Measurements from ENCODE around the gene PPA1.
"Not testable (repeated sequence)": the region's sequence is repeated elsewhere in the genome, so short reads cannot be mapped to it uniquely, and the experiment has no call there.

Gene PPA1

GRCh38 chr10:70233109-70233938 lies at the start of gene PPA1:
TSS of gene PPA1 (minus strand) at chr10:70233429. CDS start at chr10:70233327, 102 bp downstream.
- peak; percentile 98 to 99 (median 99) for DNase-seq (ENCODE audit: low read depth in 3 of 3)

- no peak for DNase-seq (ENCODE audit: low read depth in 3 of 3)
These were observed 48.4 kb upstream of the PPA1 start for GRCh38 chr10:70281609-70282008.

GRCh38 chr10:70280099-70280498 lies 46.9 kb upstream of the PPA1 start:
- DNase-seq (ENCODE audit: low read depth in 3 of 3), result no peak

GRCh38 chr10:70277396-70278030 lies 44.3 kb upstream of the PPA1 start:
- no peak for DNase-seq (ENCODE audit: low read depth in 3 of 3)

GRCh38 chr10:70274643-70275042 lies 41.4 kb upstream of the PPA1 start:
- no peak for DNase-seq (ENCODE audit: low read depth in 3 of 3)

- no peak for DNase-seq (ENCODE audit: low read depth in 3 of 3)
These were observed 39.7 kb upstream of the PPA1 start for GRCh38 chr10:70272925-70273316.

- no peak for DNase-seq (ENCODE audit: low read depth in 3 of 3)
These were observed 39.0 kb upstream of the PPA1 start for GRCh38 chr10:70271996-70272924.

GRCh38 chr10:70270952-70271351 lies 37.7 kb upstream of the PPA1 start:
- no peak for DNase-seq (ENCODE audit: low read depth in 3 of 3)

- no peak for DNase-seq (ENCODE audit: low read depth in 3 of 3)
These were observed 36.5 kb upstream of the PPA1 start for GRCh38 chr10:70269741-70270140.

GRCh38 chr10:70268376-70268775 lies 35.1 kb upstream of the PPA1 start:
- no peak for DNase-seq (ENCODE audit: low read depth in 3 of 3)

- no peak for DNase-seq (ENCODE audit: low read depth in 3 of 3)
These were observed 34.1 kb upstream of the PPA1 start for GRCh38 chr10:70267161-70267933.

- no peak for DNase-seq (ENCODE audit: low read depth in 3 of 3)
These were observed 33.5 kb upstream of the PPA1 start for GRCh38 chr10:70266701-70267100.

- no peak for DNase-seq (ENCODE audit: low read depth in 3 of 3)
These were observed 32.8 kb upstream of the PPA1 start for GRCh38 chr10:70266056-70266455.

- DNase-seq (ENCODE audit: low read depth in 3 of 3), result no peak
These were observed 31.9 kb upstream of the PPA1 start for GRCh38 chr10:70265032-70265689.

GRCh38 chr10:70260734-70261133 lies 27.5 kb upstream of the PPA1 start:
- no peak for DNase-seq (ENCODE audit: low read depth in 3 of 3)

GRCh38 chr10:70260259-70260658 lies 27.0 kb upstream of the PPA1 start:
- DNase-seq (ENCODE audit: low read depth in 3 of 3), result no peak

- DNase-seq (ENCODE audit: low read depth in 3 of 3), result no peak
These were observed 25.0 kb upstream of the PPA1 start for GRCh38 chr10:70258216-70258615.

- DNase-seq (ENCODE audit: low read depth in 3 of 3), result not testable (repeated sequence)
These were observed 24.6 kb upstream of the PPA1 start for GRCh38 chr10:70257816-70258215.

- DNase-seq (ENCODE audit: low read depth in 3 of 3), result no peak
These were observed 23.2 kb upstream of the PPA1 start for GRCh38 chr10:70256463-70256862.

GRCh38 chr10:70255329-70256299 lies 22.4 kb upstream of the PPA1 start:
- no peak for DNase-seq (ENCODE audit: low read depth in 3 of 3)

All from stimulated activated CD4-positive, alpha-beta T cell treated with anti-CD3 and anti-CD28 coated beads, TNF-alpha, amount 100 ng/mL, for 48 hours (primary cell).